H1 (cell line): ENCODE results near the gene CC2D1A. TPM values are rescaled to one million over a fixed set of nuclear protein-coding genes. Genes with fewer than 3 reads are reported as not detected.

Experiments used
- CTCF ChIA-PET: fragments of 300-600 bp; sonication (Branson Sonifier 250); formaldehyde crosslinking; loops from one replicate; lab custom pipeline; 2021; ENCODE audit not compliant: partially characterized antibody; lab: Charles Lee
- POLR2A ChIA-PET: fragments of 300-600 bp; sonication (Branson Sonifier 250); formaldehyde crosslinking; loops from one replicate; lab custom pipeline; 2021; ENCODE audit warnings: inconsistent platforms; ENCODE audit not compliant: partially characterized antibody; lab: Charles Lee
- DNase-seq, 2 experiments: peaks; one replicate each; pipeline versions ENCODE4 v3.0.0 to v3.0.0-alpha.2; 2010 to 2022; ENCODE audit warnings: low spot score in 2 of 2, low read depth in 1 of 2, mixed read lengths in 1 of 2
- FAIRE-seq: peaks from 2 replicates; lab custom pipeline; 2011; peaks lifted over from hg19 to GRCh38; lab: Jason Lieb, UNC
- H2AFZ ChIP-seq: 2 replicates; pipeline ENCODE4 v1.8.1; 2012; ENCODE audit warnings: low read length, inconsistent platforms
- H2AK5ac ChIP-seq: 2 replicates; pipeline ENCODE4 v1.6.1; 2013; ENCODE audit warnings: low read depth, low read length
- H2BK120ac ChIP-seq: replicated peaks from 2 replicates; pipeline ENCODE3; 2013; ENCODE audit warnings: low read depth, low read length, inconsistent platforms
- H2BK12ac ChIP-seq: 2 replicates; pipeline ENCODE4 v1.6.1; 2013; ENCODE audit warnings: low read depth, low read length
- H2BK15ac ChIP-seq: 2 replicates; pipeline ENCODE4 v1.6.1; 2013; ENCODE audit warnings: low read length
- H2BK20ac ChIP-seq: 2 replicates; pipeline ENCODE4 v1.6.1; 2013; ENCODE audit warnings: low read length
- H2BK5ac ChIP-seq: 2 replicates; pipeline ENCODE4 v1.6.1; 2013; ENCODE audit warnings: low read depth, low read length
- H3K14ac ChIP-seq: 2 replicates; pipeline ENCODE4 v1.6.1; 2013; ENCODE audit warnings: inconsistent platforms; ENCODE audit not compliant: insufficient read length
- H3K18ac ChIP-seq: 2 replicates; pipeline ENCODE4 v1.6.1; 2013; ENCODE audit warnings: low read length; ENCODE audit errors: extremely low read depth
- H3K23ac ChIP-seq: 2 replicates; pipeline ENCODE4 v1.6.1; 2013; ENCODE audit warnings: inconsistent platforms; ENCODE audit not compliant: insufficient read length
- H3K23me2 ChIP-seq: 2 replicates; pipeline ENCODE4 v1.6.1; 2013; ENCODE audit warnings: low read depth, low read length
- H3K27ac ChIP-seq: 2 replicates; pipeline ENCODE4 v1.6.1; 2011; ENCODE audit warnings: low read depth, low read length, inconsistent platforms
- H3K27me3 ChIP-seq, 4 experiments: replicated peaks in 1 of 4; 1 replicate in 1 of 4; 2 replicates in 3 of 4; pipeline versions ENCODE4 v1.6.1 to v1.8.1; 2011 to 2013; ENCODE audit warnings: low read length in 3 of 4, mild to moderate bottlenecking in 3 of 4, inconsistent platforms in 2 of 4, mixed read lengths in 2 of 4, moderate library complexity in 1 of 4; ENCODE audit not compliant: control insufficient read depth in 3 of 4, insufficient read depth in 3 of 4; ENCODE audit errors: extremely low read depth in 1 of 4
- H3K36me3 ChIP-seq, 4 experiments: 2 replicates each; pipeline versions ENCODE4 v1.6.1 to v1.8.1; 2011 to 2013; ENCODE audit warnings: mild to moderate bottlenecking in 4 of 4, low read length in 3 of 4, moderate library complexity in 2 of 4, control low read depth in 1 of 4, inconsistent platforms in 1 of 4; ENCODE audit not compliant: insufficient read depth in 4 of 4, control insufficient read depth in 2 of 4
- H3K4ac ChIP-seq: replicated peaks from 2 replicates; pipeline ENCODE3; 2013; ENCODE audit warnings: low read length, low read depth, mixed read lengths, inconsistent platforms; ENCODE audit not compliant: insufficient read length
- H3K4me1 ChIP-seq, 4 experiments: replicated peaks in 1 of 4; 1 replicate in 1 of 4; 2 replicates in 3 of 4; pipeline versions ENCODE4 v1.6.1 to v1.8.1; 2011 to 2013; ENCODE audit warnings: low read length in 3 of 4, inconsistent platforms in 2 of 4, mixed read lengths in 1 of 4; ENCODE audit not compliant: insufficient read depth in 4 of 4, control insufficient read depth in 3 of 4
- H3K4me2 ChIP-seq, 2 experiments: 2 replicates each; pipeline versions ENCODE4 v1.6.1 to v1.8.1; 2011 to 2013; ENCODE audit warnings: low read depth in 2 of 2, low read length in 2 of 2, control low read depth in 1 of 2, inconsistent platforms in 1 of 2, mild to moderate bottlenecking in 1 of 2; ENCODE audit not compliant: insufficient read depth in 1 of 2
- H3K4me3 ChIP-seq, 4 experiments: fragments of 200-600, 300-600 bp in 1 of 4; sonication (generic), shearing (Covaris generic), sonication (Bioruptor Twin) in 1 of 4; 2 replicates each; pipeline versions ENCODE4 v1.5.1 to v1.8.1; 2011 to 2016; ENCODE audit warnings: low read length in 4 of 4, low read depth in 3 of 4, control low read depth in 2 of 4, inconsistent platforms in 2 of 4, mild to moderate bottlenecking in 2 of 4, mixed read lengths in 1 of 4, moderate library complexity in 1 of 4; ENCODE audit not compliant: insufficient read depth in 2 of 4; ENCODE audit errors: extremely low read depth in 1 of 4
- H3K56ac ChIP-seq: replicated peaks from 2 replicates; pipeline ENCODE3; 2013; ENCODE audit warnings: low read depth, mild to moderate bottlenecking, mixed read lengths, low read length, inconsistent platforms; ENCODE audit not compliant: insufficient read length
- H3K79me1 ChIP-seq: 2 replicates; pipeline ENCODE4 v1.6.1; 2013; ENCODE audit warnings: low read depth, low read length, control low read depth
- H3K79me2 ChIP-seq, 2 experiments: 2 replicates each; pipeline versions ENCODE4 v1.6.1 to v1.8.1; 2012 to 2013; ENCODE audit warnings: low read length in 2 of 2, mild to moderate bottlenecking in 2 of 2, inconsistent platforms in 1 of 2; ENCODE audit not compliant: insufficient read depth in 2 of 2, control insufficient read depth in 1 of 2
- H3K9ac ChIP-seq, 4 experiments: replicated peaks in 1 of 4; 1 replicate in 1 of 4; 2 replicates in 3 of 4; pipeline versions ENCODE4 v1.6.1 to v1.8.1; 2011 to 2013; ENCODE audit warnings: low read depth in 3 of 4, low read length in 3 of 4, control low read depth in 2 of 4, mild to moderate bottlenecking in 2 of 4, moderate library complexity in 2 of 4, inconsistent platforms in 1 of 4; ENCODE audit errors: extremely low read depth in 1 of 4
- H3K9me3 ChIP-seq, 2 experiments: 2 replicates each; pipeline versions ENCODE4 v1.6.1 to v1.8.1; 2012 to 2013; ENCODE audit warnings: mild to moderate bottlenecking in 2 of 2, moderate library complexity in 2 of 2, control low read depth in 1 of 2, inconsistent platforms in 1 of 2, low read depth in 1 of 2, low read length in 1 of 2, mixed read lengths in 1 of 2; ENCODE audit not compliant: insufficient read depth in 2 of 2
- H4K20me1 ChIP-seq, 2 experiments: replicated peaks in 1 of 2; 2 replicates each; pipeline versions ENCODE3 to v1.8.1; 2011 to 2013; ENCODE audit warnings: inconsistent platforms in 2 of 2, low read length in 2 of 2, mild to moderate bottlenecking in 1 of 2; ENCODE audit not compliant: insufficient read depth in 2 of 2, control insufficient read depth in 1 of 2
- H4K5ac ChIP-seq: 2 replicates; pipeline ENCODE4 v1.6.1; 2013; ENCODE audit warnings: low read length, low read depth, mixed read lengths, inconsistent platforms; ENCODE audit not compliant: insufficient read length
- H4K8ac ChIP-seq: 2 replicates; pipeline ENCODE4 v1.8.0; 2013; ENCODE audit warnings: mild to moderate bottlenecking, moderate library complexity, low read length, inconsistent platforms; ENCODE audit not compliant: insufficient read depth; ENCODE audit errors: extremely low read depth
- H4K91ac ChIP-seq: replicated peaks from 2 replicates; pipeline ENCODE3; 2013; ENCODE audit warnings: low read length, mixed read lengths, inconsistent platforms; ENCODE audit not compliant: insufficient read length
- ATF2 ChIP-seq: IDR thresholded peaks from 2 replicates; pipeline ENCODE4 v1.6.1; 2012; ENCODE audit warnings: low read length, inconsistent platforms
- EP300 ChIP-seq, 2 experiments: IDR thresholded peaks; 1 replicate in 1 of 2; 2 replicates in 1 of 2; pipeline ENCODE4 v1.6.1; 2011 to 2012; ENCODE audit warnings: low read depth in 2 of 2, low read length in 2 of 2, mild to moderate bottlenecking in 2 of 2, borderline replicate concordance in 1 of 2, inconsistent platforms in 1 of 2, moderate library complexity in 1 of 2
- JUND ChIP-seq: IDR thresholded peaks from 2 replicates; pipeline ENCODE4 v1.6.1; 2011; ENCODE audit warnings: mild to moderate bottlenecking, improper control_type of control experiment, low read length
- TCF12 ChIP-seq: IDR thresholded peaks from 2 replicates; pipeline ENCODE4 v1.6.1; 2011; ENCODE audit warnings: low read depth, mild to moderate bottlenecking, low read length
- WGBS, 2 experiments: shearing (Covaris generic) in 1 of 2; methylation state at CpG; one replicate each; pipeline versions ENCODE4 v1.1.6 to v1.1.7; 2013 to 2015; ENCODE audit warnings: low lambda C conversion rate in 2 of 2, mixed read lengths in 2 of 2, inconsistent platforms in 1 of 2, low coverage in 1 of 2, missing lambda C conversion rate in 1 of 2; ENCODE audit not compliant: insufficient replicate concordance in 2 of 2, insufficient coverage in 1 of 2, insufficient read length in 1 of 2; ENCODE audit errors: extremely low coverage in 1 of 2, missing lambda C conversion rate in 1 of 2; 5-methylcytosine and 5-hydroxymethylcytosine counted together
- polyA plus RNA-seq, 7 experiments: library from polyadenylated mRNA; depleted of rRNA in 3 of 7; stranded (reverse) in 5 of 7; unstranded in 2 of 7; fragments of >200 nt in 5 of 7; fragments of 200-250 nt in 2 of 7; gene quantifications; 1 replicate in 5 of 7; 2 replicates in 1 of 7; 4 replicates in 1 of 7; pipeline versions ENCODE4 v1.2.1 to v1.2.3, GENCODE V29; 2011 to 2013; ENCODE audit warnings: missing spikeins in 2 of 7, mixed read lengths in 2 of 7
- total RNA-seq: library from RNA; stranded (reverse); fragmentation: NEBNext Ultra II Directional; extraction: Animal tissue kit (Norgen Biotek cat#: 25700); gene quantifications from 2 replicates; pipeline ENCODE4 v1.2.1, GENCODE V29; 2021
- TF ChIP-seq, protein P1 (sequence below): IDR thresholded peaks from 2 replicates; pipeline ENCODE4 v1.6.1; 2011; ENCODE audit warnings: low read length, improper control_type of control experiment

Gene CC2D1A
- total and polyA plus RNA-seq, 2 of the 8 experiments (the other 6 are each of a cell fraction or from before 2014, with no cell fraction given): 12.5 to 33.0 TPM

DNA sequence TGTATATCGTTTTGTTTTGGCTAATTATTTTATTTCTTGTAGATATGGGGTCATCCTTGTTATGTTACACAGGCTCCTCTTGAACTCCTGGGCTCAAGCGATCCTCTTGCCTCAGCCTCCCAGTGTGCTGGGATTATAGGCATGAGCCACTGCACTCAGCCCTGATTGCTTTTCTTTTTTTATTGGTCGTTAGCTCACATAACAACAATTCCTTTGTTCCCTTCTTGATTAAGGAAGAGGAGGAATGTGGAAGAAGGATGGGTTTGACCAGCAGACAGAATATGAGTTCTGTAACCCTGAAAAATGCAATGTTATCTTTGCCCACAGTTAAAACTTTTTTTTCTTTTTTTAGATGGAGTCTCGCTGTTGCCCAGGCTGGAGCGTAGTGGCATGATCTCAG, 11.4 kb upstream of the CC2D1A start:
- H2BK120ac ChIP-seq: no peak overlapping the region
- H2AFZ ChIP-seq: no peak overlapping the region
- H3K14ac ChIP-seq: no peak overlapping the region
- H3K9ac ChIP-seq: no peak overlapping the region
- no peaks in the 10 kb centered on the region for H3K4me1 ChIP-seq
- H3K36me3 ChIP-seq: no peaks in the 10 kb centered on the region
- H3K23ac ChIP-seq: no peak overlapping the region
- no peak overlapping the region for H4K91ac ChIP-seq
- no peak overlapping the region for H3K56ac ChIP-seq
- no peak overlapping the region for H3K4ac ChIP-seq
- no peak overlapping the region for H3K27ac ChIP-seq
- no peak overlapping the region for H4K5ac ChIP-seq
- no peaks in the 10 kb centered on the region for H3K79me1 ChIP-seq
- no peak overlapping the region for H3K4me3 ChIP-seq
- H3K4me2 ChIP-seq: no peak overlapping the region
- H4K20me1 ChIP-seq: no peaks in the 10 kb centered on the region
- 91% methylated on average over 5 of the region's 5 CpGs; no CpG with 5 or more reads in 1 of the 2 experiments for WGBS, 2 experiments
- DNase-seq (no peak), FAIRE-seq (no peak)
- no peak overlapping the region for H2AK5ac ChIP-seq
- H3K27me3 ChIP-seq: no peaks in the 10 kb centered on the region
- no peaks in the 10 kb centered on the region for H3K23me2 ChIP-seq
- H4K8ac ChIP-seq: no peak overlapping the region
- H2BK12ac ChIP-seq: no peak overlapping the region
- no peak overlapping the region for H2BK15ac ChIP-seq
- H3K18ac ChIP-seq: no peak overlapping the region
- no peak overlapping the region for H2BK5ac ChIP-seq
- no peaks in the 10 kb centered on the region for H3K9me3 ChIP-seq
- H2BK20ac ChIP-seq: no peak overlapping the region
- TF ChIP-seq EP300 (IDR thresholded peaks at IDR 0.05; ENCODE audit: borderline replicate concordance in 1 of 2, low read depth in 2 of 2, low read length in 2 of 2) (no peak), JUND (no peak), TCF12 (no peak), ATF2 (no peak)
- TF ChIP-seq, protein P1, sequence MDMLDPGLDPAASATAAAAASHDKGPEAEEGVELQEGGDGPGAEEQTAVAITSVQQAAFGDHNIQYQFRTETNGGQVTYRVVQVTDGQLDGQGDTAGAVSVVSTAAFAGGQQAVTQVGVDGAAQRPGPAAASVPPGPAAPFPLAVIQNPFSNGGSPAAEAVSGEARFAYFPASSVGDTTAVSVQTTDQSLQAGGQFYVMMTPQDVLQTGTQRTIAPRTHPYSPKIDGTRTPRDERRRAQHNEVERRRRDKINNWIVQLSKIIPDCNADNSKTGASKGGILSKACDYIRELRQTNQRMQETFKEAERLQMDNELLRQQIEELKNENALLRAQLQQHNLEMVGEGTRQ: no peak
- no peaks in the 10 kb centered on the region for H3K79me2 ChIP-seq
- POLR2A ChIA-PET: interaction anchor here (1.1 to 1.2 kb wide), 2 partner anchors 14 to 42 kb away, joined by 3 read pairs; no protein-coding TSS in a partner anchor
- CTCF ChIA-PET: interaction anchor here (0.7 to 1.2 kb wide), 4 partner anchors 14 to 165 kb away, joined by 3 to 4 read pairs (median 3); no protein-coding TSS in a partner anchor
